Sigmoid colon (tissue), 7 donors: Measurements from ENCODE around the gene ATP6V0E1. TPM values are rescaled to one million over a fixed set of nuclear protein-coding genes. Genes with fewer than 3 reads are reported as not detected.

Experiments
- DNase-seq: peaks from one replicate; pipeline ENCODE4 v3.0.0-alpha.2; 2019
- H3K27ac ChIP-seq, 4 donors: fragments of 200-600 bp; sonication (generic); one replicate each; pipeline ENCODE4 v1.5.1; 2016 to 2019; ENCODE audit warnings: mild to moderate bottlenecking in 1 of 4
- H3K27me3 ChIP-seq, 3 donors: fragments of 200-600 bp; sonication (generic); one replicate each; pipeline ENCODE4 v1.5.1; 2019; ENCODE audit warnings: mild to moderate bottlenecking in 1 of 3
- H3K36me3 ChIP-seq, 4 donors: fragments of 200-600 bp; sonication (generic); one replicate each; pipeline ENCODE4 v1.5.1; 2016 to 2019
- H3K4me1 ChIP-seq, 4 donors: fragments of 200-600 bp; sonication (generic); one replicate each; pipeline ENCODE4 v1.5.1; 2017 to 2019
- H3K4me3 ChIP-seq, 4 donors: fragments of 200-600 bp; sonication (generic); one replicate each; pipeline ENCODE4 v1.5.1; 2017 to 2019; ENCODE audit warnings: mild to moderate bottlenecking in 2 of 4, moderate library complexity in 1 of 4
- H3K9me3 ChIP-seq, 4 donors: fragments of 200-600 bp in 3 of 4; sonication (generic) in 3 of 4; one replicate each; pipeline versions ENCODE4 v1.5.1 to v1.6.1; 2013 to 2019
- EP300 ChIP-seq, 4 donors: sonication (generic); formaldehyde crosslinking; IDR thresholded peaks; one replicate each; pipeline ENCODE4 v1.6.1; 2017; ENCODE audit warnings: antibody characterized with exemption in 4 of 4
- POLR2A ChIP-seq, 2 donors: fragments of 450-650 bp; IDR thresholded peaks; one replicate each; pipeline ENCODE4 v1.6.1; 2016; ENCODE audit warnings: antibody characterized with exemption in 2 of 2, mild to moderate bottlenecking in 2 of 2, moderate library complexity in 2 of 2
- POLR2AphosphoS5 ChIP-seq, 4 donors: sonication (generic); formaldehyde crosslinking; IDR thresholded peaks; one replicate each; pipeline ENCODE4 v1.6.1; 2017; ENCODE audit warnings: antibody characterized with exemption in 4 of 4
- WGBS, 2 donors: extraction: QIAGEN DNeasy Blood & Tissue Kit; methylation state at CpG; one replicate each; pipeline ENCODE4 v1.1.7; 2013; 5-methylcytosine and 5-hydroxymethylcytosine counted together
- intact Hi-C: fragments of 100-400 bp; cut with DNase I; formaldehyde crosslinking; loops from one replicate; pipeline ENCODE4 v1.15.1; 2023
- polyA plus RNA-seq, 3 donors: library from polyadenylated mRNA; stranded (reverse); fragments of 200-250 nt; gene quantifications; one replicate each; pipeline ENCODE4 v1.2.3, GENCODE V29; 2013
- total RNA-seq, 4 donors: library from RNA; depleted of rRNA; stranded (reverse); fragments of >200 nt; gene quantifications; one replicate each; pipeline ENCODE4 v1.1.0, GENCODE V29; 2016
- TF ChIP-seq, protein P1 (sequence below), 4 experiments: fragments of 450-650 bp in 3 of 4; fragments of 200-600 bp in 1 of 4; IDR thresholded peaks; one replicate each; pipeline ENCODE4 v1.5.1; 2016 to 2019; ENCODE audit warnings: antibody characterized with exemption in 4 of 4, mild to moderate bottlenecking in 3 of 4, moderate library complexity in 2 of 4
- donor health status: healthy with polysubstance abuse.
- donor health status: Bipolar disorder and iron deficiency.
- donor health status: healthy.

Gene ATP6V0E1
- total and polyA plus RNA-seq, 7 donors, result 117 to 261 (median 154) TPM

DNA sequence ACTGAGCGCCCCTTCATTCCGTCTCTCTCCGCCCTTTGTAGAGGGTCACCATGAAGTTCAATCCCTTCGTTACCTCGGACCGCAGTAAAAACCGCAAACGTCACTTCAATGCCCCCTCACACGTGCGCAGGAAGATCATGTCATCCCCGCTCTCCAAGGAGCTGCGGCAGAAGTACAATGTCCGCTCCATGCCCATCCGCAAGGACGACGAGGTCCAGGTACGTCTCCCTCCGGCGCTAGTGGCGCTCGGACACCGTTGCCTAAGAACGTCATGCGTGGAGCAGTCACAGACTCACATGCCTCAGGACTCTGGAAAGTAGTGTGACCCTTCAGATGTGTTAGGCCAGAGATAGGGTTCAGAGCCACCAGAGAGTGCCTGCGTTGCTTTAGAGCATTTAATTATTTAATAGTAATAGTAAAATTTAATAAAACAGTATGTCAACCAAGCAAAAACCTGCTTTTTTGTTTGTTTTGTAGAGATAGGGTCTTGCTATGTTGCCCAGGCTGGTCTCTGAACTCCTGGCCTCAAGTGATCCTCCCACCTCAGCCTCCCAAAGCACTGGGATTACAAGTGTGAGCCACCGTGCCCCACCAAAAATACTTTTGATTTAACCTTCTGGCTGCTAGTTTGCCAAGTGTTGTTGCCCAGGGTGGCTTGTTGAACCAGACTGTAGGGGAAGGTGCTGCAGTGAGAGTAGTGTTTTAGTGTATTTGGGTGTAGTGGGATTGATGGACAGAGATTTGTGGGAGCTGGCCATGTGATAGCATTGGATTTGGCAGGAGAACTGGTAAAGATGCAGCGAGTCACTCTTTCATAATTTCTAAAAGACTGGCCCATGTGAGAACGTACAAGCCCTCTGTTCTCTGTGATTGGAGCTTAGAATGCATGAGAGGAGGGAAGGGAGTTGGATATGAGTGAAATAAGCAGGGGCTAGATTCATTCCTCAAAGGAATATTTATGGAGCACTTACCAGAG lies 23.5 kb upstream of the ATP6V0E1 start:
- DNase-seq, result no peak
- TF ChIP-seq, protein P1, sequence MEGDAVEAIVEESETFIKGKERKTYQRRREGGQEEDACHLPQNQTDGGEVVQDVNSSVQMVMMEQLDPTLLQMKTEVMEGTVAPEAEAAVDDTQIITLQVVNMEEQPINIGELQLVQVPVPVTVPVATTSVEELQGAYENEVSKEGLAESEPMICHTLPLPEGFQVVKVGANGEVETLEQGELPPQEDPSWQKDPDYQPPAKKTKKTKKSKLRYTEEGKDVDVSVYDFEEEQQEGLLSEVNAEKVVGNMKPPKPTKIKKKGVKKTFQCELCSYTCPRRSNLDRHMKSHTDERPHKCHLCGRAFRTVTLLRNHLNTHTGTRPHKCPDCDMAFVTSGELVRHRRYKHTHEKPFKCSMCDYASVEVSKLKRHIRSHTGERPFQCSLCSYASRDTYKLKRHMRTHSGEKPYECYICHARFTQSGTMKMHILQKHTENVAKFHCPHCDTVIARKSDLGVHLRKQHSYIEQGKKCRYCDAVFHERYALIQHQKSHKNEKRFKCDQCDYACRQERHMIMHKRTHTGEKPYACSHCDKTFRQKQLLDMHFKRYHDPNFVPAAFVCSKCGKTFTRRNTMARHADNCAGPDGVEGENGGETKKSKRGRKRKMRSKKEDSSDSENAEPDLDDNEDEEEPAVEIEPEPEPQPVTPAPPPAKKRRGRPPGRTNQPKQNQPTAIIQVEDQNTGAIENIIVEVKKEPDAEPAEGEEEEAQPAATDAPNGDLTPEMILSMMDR (IDR thresholded peaks at IDR 0.05), result no peak
- no peak for TF ChIP-seq EP300 (IDR thresholded peaks at IDR 0.05)
- TF ChIP-seq POLR2A (IDR thresholded peaks at IDR 0.05), result no peak
- no peak for TF ChIP-seq POLR2AphosphoS5 (IDR thresholded peaks at IDR 0.05)
- 12 to 14% methylated on average over 28 of the region's 28 CpGs for WGBS, 2 donors
- Histone ChIP-seq H3K4me3 (peak overlapping the region; percentile 60 to 97 (median 84)), H3K27me3 (no peaks in the 10 kb centered on the region), H3K27ac (peak overlapping the region; percentile 81 to 90 (median 88)), H3K4me1 (peaks cover 0 to 31% (median 21%) of the 10 kb centered on the region in 4 donors), H3K36me3 (peaks cover 0 to 19% (median 5%) of the 10 kb centered on the region in 4 donors), H3K9me3 (no peaks in the 10 kb centered on the region)
- intact Hi-C loops, result loop anchor here (5.0 kb wide), 1 partner anchor 182 kb away; the partner anchor contains the start of gene BNIP1

DNA sequence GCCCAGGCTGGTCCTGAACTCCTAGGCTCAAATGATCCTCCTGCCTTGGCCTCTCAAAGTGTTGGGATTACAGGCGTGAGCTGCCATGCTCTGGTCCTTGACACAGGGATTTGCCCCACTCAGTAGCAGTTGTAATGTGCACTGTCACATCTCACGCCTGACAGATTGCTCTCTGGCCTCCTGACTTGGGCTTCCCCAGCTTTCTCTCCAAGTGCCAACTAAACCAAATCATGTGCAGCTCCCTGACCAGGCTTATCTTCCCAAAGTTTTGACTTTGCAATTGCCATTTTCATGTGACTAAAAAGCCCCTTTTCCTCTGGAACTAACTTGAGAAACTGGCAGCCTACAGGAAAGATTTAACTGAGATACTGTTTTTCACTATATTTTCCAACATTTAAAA lies 13.7 kb upstream of the ATP6V0E1 start:
- no peaks in the 10 kb centered on the region for H3K9me3 ChIP-seq
- WGBS, 2 donors, result 93 to 96% methylated on average over 2 of the region's 2 CpGs
- no peaks in the 10 kb centered on the region for H3K27me3 ChIP-seq
- H3K4me3 ChIP-seq, result no peak overlapping the region
- DNase-seq, result no peak
- H3K27ac ChIP-seq, result peak overlapping the region in 1 of 4 donors; percentile 26
- no peaks in the 10 kb centered on the region for H3K4me1 ChIP-seq
- intact Hi-C loops, result no loop called here
- H3K36me3 ChIP-seq, result peaks cover 0 to 30% (median 9%) of the 10 kb centered on the region in 4 donors
- TF ChIP-seq EP300 (IDR thresholded peaks at IDR 0.05), result no peak
- TF ChIP-seq, protein P1 (IDR thresholded peaks at IDR 0.05), result no peak
- TF ChIP-seq POLR2A (IDR thresholded peaks at IDR 0.05), result no peak
- no peak for TF ChIP-seq POLR2AphosphoS5 (IDR thresholded peaks at IDR 0.05)

DNA sequence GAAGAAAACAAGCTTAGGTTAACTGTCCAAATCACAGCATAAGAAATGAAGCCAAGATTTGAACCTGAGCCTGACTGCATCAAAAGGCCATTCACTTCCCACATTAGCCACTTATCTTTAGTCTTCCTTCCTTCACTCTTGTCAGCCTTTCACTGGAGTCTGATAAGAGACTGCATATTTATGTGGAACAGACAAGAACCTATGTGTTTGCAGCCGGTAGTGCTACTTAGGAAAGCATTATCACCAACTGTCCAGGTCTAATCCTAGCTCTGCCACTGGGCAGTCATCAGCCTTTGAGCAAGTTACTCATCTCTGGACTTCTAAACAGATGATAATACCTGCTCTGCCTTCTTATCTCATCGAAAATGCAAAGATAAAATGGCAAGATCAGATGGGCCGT lies 12.1 kb upstream of the ATP6V0E1 start:
- peaks cover 0 to 19% (median 6%) of the 10 kb centered on the region in 4 donors for H3K36me3 ChIP-seq
- 79 to 90% methylated on average over 3 of the region's 3 CpGs for WGBS, 2 donors
- no peaks in the 10 kb centered on the region for H3K27me3 ChIP-seq
- H3K4me3 ChIP-seq, result no peak overlapping the region
- H3K9me3 ChIP-seq, result no peaks in the 10 kb centered on the region
- no peak for DNase-seq
- intact Hi-C loops, result no loop called here
- TF ChIP-seq POLR2A (IDR thresholded peaks at IDR 0.05), result no peak
- TF ChIP-seq EP300 (IDR thresholded peaks at IDR 0.05), result no peak
- TF ChIP-seq POLR2AphosphoS5 (IDR thresholded peaks at IDR 0.05), result no peak
- TF ChIP-seq, protein P1 (IDR thresholded peaks at IDR 0.05), result no peak
- H3K4me1 ChIP-seq, result no peaks in the 10 kb centered on the region
- H3K27ac ChIP-seq, result no peak overlapping the region

DNA sequence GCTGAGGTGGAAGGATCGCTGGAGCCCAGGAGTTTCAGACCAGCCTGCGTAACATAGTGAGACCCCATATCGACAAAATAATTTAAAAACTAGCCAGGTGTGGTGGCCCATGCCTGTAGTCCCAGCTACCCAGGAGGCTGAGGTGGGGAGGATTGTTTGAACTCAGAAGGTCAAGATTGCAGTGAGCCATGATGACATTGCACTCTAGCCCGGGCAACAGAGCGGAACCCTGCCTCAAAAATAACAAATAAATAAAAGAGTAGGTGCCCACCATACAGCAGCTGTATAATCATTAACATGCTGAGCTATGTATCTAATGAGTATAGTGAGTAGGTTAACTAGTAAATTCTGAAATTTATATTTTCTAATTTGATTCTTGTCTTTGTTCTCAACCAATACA lies 11.0 kb upstream of the ATP6V0E1 start:
- no peak for DNase-seq
- 90 to 94% methylated on average over 5 of the region's 5 CpGs for WGBS, 2 donors

More for the DNA sequence above, 11.0 kb upstream of the ATP6V0E1 start:
- Histone ChIP-seq H3K4me1 (no peaks in the 10 kb centered on the region), H3K4me3 (no peak overlapping the region), H3K9me3 (no peaks in the 10 kb centered on the region), H3K27me3 (no peaks in the 10 kb centered on the region), H3K36me3 (peaks cover 0 to 19% (median 6%) of the 10 kb centered on the region in 4 donors), H3K27ac (no peak overlapping the region)
- intact Hi-C loops, result no loop called here
- no peak for TF ChIP-seq EP300 (IDR thresholded peaks at IDR 0.05)
- no peak for TF ChIP-seq POLR2A (IDR thresholded peaks at IDR 0.05)
- no peak for TF ChIP-seq POLR2AphosphoS5 (IDR thresholded peaks at IDR 0.05)
- TF ChIP-seq, protein P1 (IDR thresholded peaks at IDR 0.05), result no peak
